ENCODE results near the gene HS3ST3B1. TPM values are rescaled to one million over a fixed set of nuclear protein-coding genes. Genes with fewer than 3 reads are reported as not detected.

Gene HS3ST3B1
- total RNA-seq, 4 donors from 2014 or later, result 0.40 to 2.5 (median 1.2) TPM; not detected in 1

- DNase-seq, result no peak
- H3K9me3 ChIP-seq, result no peaks in the 10 kb centered on the region
- H3K27me3 ChIP-seq, result no peaks in the 10 kb centered on the region
- H3K4me3 ChIP-seq, result no peak overlapping the region
- intact Hi-C loops (cut with DNase I; ENCODE audit: low total_unique reads) (no loop called here), in situ Hi-C loops (cut with MboI; ENCODE audit: low pct_ligation_motif_present in 1 of 4, low pct_unique_long_range_greater_than_20kb in 1 of 4, low sequenced_read_pairs in 3 of 4) (loop anchor here (10.0 to 25.0 kb wide), 3 partner anchors 724 to 981 kb away; no protein-coding TSS in a partner anchor)
- no peak overlapping the region for H3K27ac ChIP-seq
- H3K36me3 ChIP-seq, result no peaks in the 10 kb centered on the region
- no peak for TF ChIP-seq POLR2AphosphoS5 (IDR thresholded peaks at IDR 0.05)
- TF ChIP-seq CTCF (IDR thresholded peaks at IDR 0.05), result no peak
- no peak for TF ChIP-seq POLR2A (IDR thresholded peaks at IDR 0.05)
- no peak for TF ChIP-seq EP300 (IDR thresholded peaks at IDR 0.05; ENCODE audit: low read depth)
- WGBS, 2 donors (ENCODE audit: low coverage in 1 of 2), result 71 to 84% methylated on average over 1 to 12 of the region's 12 CpGs
- H3K4me1 ChIP-seq, result peaks cover 0 to 2% (median 0%) of the 10 kb centered on the region in 4 donors
Measured at GRCh38 chr17:14318109-14318917, 17.4 kb downstream of the HS3ST3B1 start.

- Histone ChIP-seq H3K36me3 (no peaks in the 10 kb centered on the region), H3K9me3 (no peaks in the 10 kb centered on the region), H3K27ac (no peak overlapping the region), H3K27me3 (no peaks in the 10 kb centered on the region), H3K4me3 (no peak overlapping the region), H3K4me1 (peaks cover 0 to 2% (median 0%) of the 10 kb centered on the region in 4 donors)
- TF ChIP-seq POLR2AphosphoS5 (IDR thresholded peaks at IDR 0.05) (no peak), EP300 (IDR thresholded peaks at IDR 0.05; ENCODE audit: low read depth) (no peak), POLR2A (IDR thresholded peaks at IDR 0.05) (no peak), CTCF (IDR thresholded peaks at IDR 0.05) (no peak)
- no peak for DNase-seq
- in situ Hi-C loops (cut with MboI; ENCODE audit: low pct_ligation_motif_present in 1 of 4, low pct_unique_long_range_greater_than_20kb in 1 of 4, low sequenced_read_pairs in 3 of 4), result loop anchor here (10.0 to 25.0 kb wide), 3 partner anchors 724 to 982 kb away; no protein-coding TSS in a partner anchor
- intact Hi-C loops (cut with DNase I; ENCODE audit: low total_unique reads), result no loop called here
- WGBS, 2 donors (ENCODE audit: low coverage in 1 of 2), result 20 to 72% methylated on average over 1 to 4 of the region's 4 CpGs
Measured at GRCh38 chr17:14318918-14319205, 18.0 kb downstream of the HS3ST3B1 start.

GRCh38 chr17:14320098-14320497 lies 19.2 kb downstream of the HS3ST3B1 start:
- Histone ChIP-seq H3K9me3 (no peaks in the 10 kb centered on the region), H3K27ac (no peak overlapping the region), H3K4me3 (no peak overlapping the region), H3K36me3 (no peaks in the 10 kb centered on the region), H3K4me1 (peaks cover 0 to 2% (median 0%) of the 10 kb centered on the region in 4 donors), H3K27me3 (no peaks in the 10 kb centered on the region)
- TF ChIP-seq POLR2AphosphoS5 (IDR thresholded peaks at IDR 0.05), result no peak
- TF ChIP-seq CTCF (IDR thresholded peaks at IDR 0.05), result no peak
- TF ChIP-seq POLR2A (IDR thresholded peaks at IDR 0.05), result no peak
- no peak for TF ChIP-seq EP300 (IDR thresholded peaks at IDR 0.05; ENCODE audit: low read depth)
- DNase-seq, result no peak
- 94 to 95% methylated on average over 4 of the region's 4 CpGs for WGBS, 2 donors (ENCODE audit: low coverage in 1 of 2)
- in situ Hi-C loops (cut with MboI; ENCODE audit: low pct_ligation_motif_present in 1 of 4, low pct_unique_long_range_greater_than_20kb in 1 of 4, low sequenced_read_pairs in 3 of 4), result loop anchor here in 3 of 4 donors (25.0 kb wide), 2 partner anchors 733 to 983 kb away; no protein-coding TSS in a partner anchor
- intact Hi-C loops (cut with DNase I; ENCODE audit: low total_unique reads), result no loop called here

GRCh38 chr17:14320734-14321475 lies 20.0 kb downstream of the HS3ST3B1 start:
- no peaks in the 10 kb centered on the region for H3K27me3 ChIP-seq
- H3K36me3 ChIP-seq, result no peaks in the 10 kb centered on the region
- WGBS, 2 donors (ENCODE audit: low coverage in 1 of 2), result 33 to 58% methylated on average over 3 to 13 of the region's 13 CpGs
- no peak for DNase-seq
- intact Hi-C loops (cut with DNase I; ENCODE audit: low total_unique reads) (no loop called here), in situ Hi-C loops (cut with MboI; ENCODE audit: low pct_ligation_motif_present in 1 of 4, low pct_unique_long_range_greater_than_20kb in 1 of 4, low sequenced_read_pairs in 3 of 4) (loop anchor here in 3 of 4 donors (25.0 kb wide), 2 partner anchors 734 to 984 kb away; no protein-coding TSS in a partner anchor)
- H3K4me1 ChIP-seq, result peaks cover 0 to 2% (median 0%) of the 10 kb centered on the region in 4 donors
- TF ChIP-seq POLR2A (IDR thresholded peaks at IDR 0.05) (no peak), CTCF (IDR thresholded peaks at IDR 0.05) (no peak)
- no peak overlapping the region for H3K4me3 ChIP-seq
- H3K27ac ChIP-seq, result peak overlapping the region in 2 of 4 donors; percentile 12 to 31
- H3K9me3 ChIP-seq, result no peaks in the 10 kb centered on the region

Measured in transverse colon (tissue), 4 donors.